ENCODE results near the gene PDE6D.

The PDE6D gene

GRCh38 chr2:231795525-231796327, 14.6 kb upstream of the PDE6D start (continued):
- no peak for TF ChIP-seq YY2 (tag by site-specific recombination; IDR thresholded peaks at IDR 0.05)
- no peak for TF ChIP-seq ZNF518A (tag by site-specific recombination; conservative IDR thresholded peaks at IDR 0.05; ENCODE audit: low read depth)

- POLR2A ChIA-PET = no interaction called here
- H3K4me1 ChIP-seq (ENCODE audit: control insufficient read depth, insufficient read depth, low read length) = 0 out of 2 replicates have a peak, but pooled peaks cover 3% of the 10 kb centered on the region
- peaks cover 16 to 85% of the 10 kb centered on the region in 2 experiments for H3K36me3 ChIP-seq (ENCODE audit: control insufficient read depth in 2 of 2, insufficient read depth in 1 of 2, low read length in 2 of 2)
- no peaks in the 10 kb centered on the region for H3K9me3 ChIP-seq (ENCODE audit: control insufficient read depth, insufficient read depth, low read depth, low read length)
- CTCF ChIA-PET = interaction anchor here (0.6 to 3.3 kb wide), 6 partner anchors 9 to 1626 kb away, joined by 3 to 17 read pairs (median 4); partner anchors contain the start of gene COPS7B
- no peak overlapping the region for H3K4me3 ChIP-seq (ENCODE audit: low read depth, low read length)
- no peak overlapping the region for H3K27ac ChIP-seq (ENCODE audit: extremely low read depth, low read depth, low read length)
- TF ChIP-seq KLF9 (tag by site-specific recombination; IDR thresholded peaks at IDR 0.05; ENCODE audit: low read depth) (no peak), ZNF558 (tag by site-specific recombination; IDR thresholded peaks at IDR 0.05) (no peak), ZNF174 (tag by site-specific recombination; IDR thresholded peaks at IDR 0.05) (no peak)
Measured at GRCh38 chr2:231794383-231794782, 13.3 kb upstream of the PDE6D start.

- H3K9me3 ChIP-seq (ENCODE audit: control insufficient read depth, insufficient read depth, low read depth, low read length) = no peaks in the 10 kb centered on the region
- POLR2A ChIA-PET = no interaction called here
- CTCF ChIA-PET = interaction anchor here (1.4 to 3.2 kb wide), 2 partner anchors 8 to 10 kb away, joined by 4 to 16 read pairs; no protein-coding TSS in a partner anchor
- no peak overlapping the region for H3K4me3 ChIP-seq (ENCODE audit: low read depth, low read length)
- H3K4me1 ChIP-seq (ENCODE audit: control insufficient read depth, insufficient read depth, low read length) = peaks cover 9% of the 10 kb centered on the region; the same call in 1 of the 2 replicates
- H3K27ac ChIP-seq (ENCODE audit: extremely low read depth, low read depth, low read length) = no peak overlapping the region
- peaks cover 6 to 70% of the 10 kb centered on the region in 2 experiments for H3K36me3 ChIP-seq (ENCODE audit: control insufficient read depth in 2 of 2, insufficient read depth in 1 of 2, low read length in 2 of 2)
- TF ChIP-seq ZNF629 (tag by site-specific recombination; IDR thresholded peaks at IDR 0.05) (no peak), EGR2 (tag by site-specific recombination; IDR thresholded peaks at IDR 0.05; ENCODE audit: low read depth) (no peak), ZNF639 (tag by site-specific recombination; IDR thresholded peaks at IDR 0.05) (no peak), BCL11B (tag by site-specific recombination; IDR thresholded peaks at IDR 0.05; ENCODE audit: low read depth) (no peak), ZBTB11 (tag by site-specific recombination; conservative IDR thresholded peaks at IDR 0.05; ENCODE audit: low read depth) (no peak), ZFP69B (tag by site-specific recombination; IDR thresholded peaks at IDR 0.05) (no peak), ZNF362 (tag by site-specific recombination; IDR thresholded peaks at IDR 0.05) (no peak), KLF8 (tag by site-specific recombination; IDR thresholded peaks at IDR 0.05) (no peak), ZNF580 (tag by site-specific recombination; IDR thresholded peaks at IDR 0.05) (no peak), HOXA7 (CRISPR knock-in tag; IDR thresholded peaks at IDR 0.05; ENCODE audit: borderline replicate concordance) (no peak), ZNF423 (tag by site-specific recombination; IDR thresholded peaks at IDR 0.05) (no peak), ZNF76 (tag by site-specific recombination; IDR thresholded peaks at IDR 0.05; ENCODE audit: borderline replicate concordance, low read depth) (no peak), ZNF394 (tag by site-specific recombination; IDR thresholded peaks at IDR 0.05; ENCODE audit: borderline replicate concordance) (no peak), ZNF670 (tag by site-specific recombination; IDR thresholded peaks at IDR 0.05; ENCODE audit: low read depth) (no peak), ZNF175 (tag by site-specific recombination; IDR thresholded peaks at IDR 0.05) (no peak)
Measured at GRCh38 chr2:231791107-231791506, 10.0 kb upstream of the PDE6D start.

Data from HEK293 (cell line).